HepG2 (cell line): Measurements from ENCODE around the gene SRRM1. TPM values are rescaled to one million over a fixed set of nuclear protein-coding genes. Genes with fewer than 3 reads are reported as not detected.

Source experiments
- ATAC-seq: fragments of 200-7000 bp; cut with Tn5 transposase; 3 replicates; pipeline ENCODE4 v1.9.1; 2020; ENCODE audit warnings: mild to moderate bottlenecking, moderate library complexity
- BruUV-seq: library from RNA; stranded (reverse); fragments of 400-500 nt; replicated peaks from 2 replicates; lab custom pipeline; 2021; lab: Mats Ljungman, UMichigan
- CTCF ChIA-PET: fragments of 300-600 bp; formaldehyde crosslinking; extraction: SDS; loops from one replicate; lab custom pipeline; 2021; ENCODE audit warnings: low total read pairs, inconsistent platforms, low intra/inter-chr PET ratio; lab: Yijun Ruan, JAX
- POLR2A ChIA-PET: fragments of 350-600 bp; sonication (Branson Sonifier 250); formaldehyde crosslinking; loops from one replicate; lab custom pipeline; 2020; ENCODE audit warnings: antibody characterized with exemption, inconsistent platforms; lab: Yijun Ruan, JAX
- DNase-seq: peaks from one replicate; pipeline ENCODE4 v3.0.0-alpha.2; 2015; ENCODE audit warnings: low spot score
- FAIRE-seq: peaks from 3 replicates; lab custom pipeline; 2011; peaks lifted over from hg19 to GRCh38; lab: Jason Lieb, UNC
- H2AFZ ChIP-seq: one replicate; pipeline ENCODE4 v1.6.1; 2011; ENCODE audit warnings: low read length, inconsistent platforms
- H3K27ac ChIP-seq: fragments of 300-600 bp; 3 replicates; pipeline ENCODE4 v1.8.0; 2011; ENCODE audit warnings: mixed run types, mild to moderate bottlenecking, mixed read lengths, low read length, inconsistent platforms; ENCODE audit not compliant: insufficient read depth; ENCODE audit errors: extremely low read length
- H3K27me3 ChIP-seq, 2 experiments: fragments of 200-600 bp in 1 of 2; 2 replicates in 1 of 2; 3 replicates in 1 of 2; pipeline versions ENCODE4 v1.6.0 to v1.8.0; 2011; ENCODE audit warnings: low read length in 2 of 2, mild to moderate bottlenecking in 2 of 2, moderate library complexity in 2 of 2, inconsistent platforms in 1 of 2; ENCODE audit not compliant: insufficient read depth in 2 of 2, control insufficient read depth in 1 of 2
- H3K36me3 ChIP-seq, 2 experiments: fragments of 200-600 bp in 1 of 2; replicated peaks in 1 of 2; 2 replicates in 1 of 2; 3 replicates in 1 of 2; pipeline versions ENCODE4 v1.5.1 to v1.8.0; 2011; ENCODE audit warnings: low read length in 2 of 2, inconsistent platforms in 1 of 2; ENCODE audit not compliant: insufficient read depth in 2 of 2, control insufficient read depth in 1 of 2
- H3K4me1 ChIP-seq: 2 replicates; pipeline ENCODE4 v1.5.1; 2012; ENCODE audit warnings: low read length, inconsistent platforms; ENCODE audit not compliant: insufficient read depth
- H3K4me2 ChIP-seq: 2 replicates; pipeline ENCODE4 v1.6.0; 2011; ENCODE audit warnings: low read depth, low read length, inconsistent platforms
- H3K4me3 ChIP-seq, 3 experiments: fragments of 200-600 bp in 1 of 3; sonication (generic), shearing (Covaris generic) in 1 of 3; replicated peaks in 1 of 3; 2 replicates each; pipeline ENCODE4 v1.5.1; 2011 to 2016; ENCODE audit warnings: low read length in 3 of 3, inconsistent platforms in 2 of 3, low read depth in 2 of 3, mild to moderate bottlenecking in 2 of 3, control low read depth in 1 of 3, mixed read lengths in 1 of 3; ENCODE audit not compliant: insufficient read depth in 1 of 3
- H3K79me2 ChIP-seq: one replicate; pipeline ENCODE4 v1.6.1; 2011; ENCODE audit warnings: low read length, inconsistent platforms; ENCODE audit not compliant: insufficient read depth
- H3K9ac ChIP-seq: 2 replicates; pipeline ENCODE4 v1.6.0; 2011; ENCODE audit warnings: mild to moderate bottlenecking, low read depth, low read length, inconsistent platforms; ENCODE audit not compliant: insufficient read depth
- H3K9me3 ChIP-seq: 2 replicates; pipeline ENCODE4 v1.5.1; 2012; ENCODE audit warnings: mild to moderate bottlenecking, low read length
- H4K20me1 ChIP-seq: 2 replicates; pipeline ENCODE4 v1.6.0; 2011; ENCODE audit warnings: inconsistent platforms, mild to moderate bottlenecking, low read length, moderate library complexity; ENCODE audit not compliant: insufficient read depth
- HIC2 ChIP-seq: sonication (generic); formaldehyde crosslinking; IDR thresholded peaks from 2 replicates; pipeline ENCODE4 v1.9.0; 2022; ENCODE audit warnings: low read depth, missing genetic modification reagents
- REL ChIP-seq: sonication (generic); formaldehyde crosslinking; conservative IDR thresholded peaks from 2 replicates; pipeline ENCODE4 v1.8.0; 2022; ENCODE audit warnings: mild to moderate bottlenecking, missing genetic modification reagents, moderate library complexity
- ZBTB37 ChIP-seq: sonication (generic); formaldehyde crosslinking; IDR thresholded peaks from 2 replicates; pipeline ENCODE4 v1.4.0; 2020; ENCODE audit warnings: mild to moderate bottlenecking, missing genetic modification reagents
- ZBTB38 ChIP-seq: sonication (generic); formaldehyde crosslinking; IDR thresholded peaks from 2 replicates; pipeline ENCODE4 v1.5.1; 2020; ENCODE audit warnings: mild to moderate bottlenecking, missing genetic modification reagents
- ZNF276 ChIP-seq: sonication (generic); formaldehyde crosslinking; IDR thresholded peaks from 2 replicates; pipeline ENCODE4 v1.4.0; 2020; ENCODE audit warnings: mild to moderate bottlenecking, low read depth, missing genetic modification reagents
- ZNF512B ChIP-seq: sonication (generic); formaldehyde crosslinking; IDR thresholded peaks from 2 replicates; pipeline ENCODE4 v1.5.1; 2020; ENCODE audit warnings: missing genetic modification reagents, mild to moderate bottlenecking, borderline replicate concordance
- WGBS: methylation state at CpG from one replicate; pipeline ENCODE4 v1.1.6; 2017; ENCODE audit warnings: low lambda C conversion rate; 5-methylcytosine and 5-hydroxymethylcytosine counted together
- in situ Hi-C: cut with HindIII; loops from 2 replicates; pipeline ENCODE4 v1.10.0; 2017; ENCODE audit warnings: low pct_unique_long_range_greater_than_20kb; ENCODE audit not compliant: extremely low pct_ligation_motif_present
- intact Hi-C: fragments of 100-400 bp; cut with micrococcal nuclease; formaldehyde crosslinking; loops from one replicate; pipeline ENCODE4 v1.10.0; 2022; ENCODE audit not compliant: unreplicated experiment
- polyA plus RNA-seq, 8 experiments: library from polyadenylated mRNA; depleted of rRNA in 3 of 8; stranded (reverse) in 7 of 8; unstranded in 1 of 8; fragments of >200 nt; fragmentation: Illumina TruSeq in 4 of 8; extraction: Trizol in 4 of 8; gene quantifications; 2 replicates each; pipeline versions ENCODE4 v1.2.1 to v1.2.3, GENCODE V29; 2011 to 2016; ENCODE audit warnings: low read depth in 4 of 8, missing spikeins in 1 of 8, mixed read lengths in 1 of 8; ENCODE audit not compliant: insufficient read depth in 1 of 8
- total RNA-seq, 5 experiments: library from RNA; depleted of rRNA; stranded (reverse); fragments of >200 nt; fragmentation: Illumina TruSeq; extraction: Trizol; gene quantifications; 2 replicates each; pipeline ENCODE4 v1.2.3, GENCODE V29; 2016; ENCODE audit warnings: low read depth in 1 of 5

SRRM1 gene
- total and polyA plus RNA-seq, 2 of the 13 experiments (the other 11 are each of a cell fraction or from before 2014, with no cell fraction given): 31.6 to 44.5 TPM

GRCh38 chr1:24715658-24716057 lies 72.6 kb downstream of the SRRM1 start (continued):
- TF ChIP-seq ZNF276 (CRISPR knock-in tag) (no peak), ZNF512B (CRISPR knock-in tag) (no peak)

GRCh38 chr1:24717887-24718650 lies 75.0 kb downstream of the SRRM1 start:
- ATAC-seq (no peak; the same call in 2 of the 3 replicates), FAIRE-seq (no peak), DNase-seq (no peak)
- no peak overlapping the region for H2AFZ ChIP-seq
- H3K36me3 ChIP-seq: no peaks in the 10 kb centered on the region
- intact Hi-C loops: no loop called here
- POLR2A ChIA-PET: interaction anchor here (1.7 kb wide), 1 partner anchor 13 kb away, joined by 7 read pairs; no protein-coding TSS in a partner anchor
- CTCF ChIA-PET: no interaction called here
- H4K20me1 ChIP-seq: no peaks in the 10 kb centered on the region
- H3K4me2 ChIP-seq: peak overlapping the region; percentile 34; the same call in 1 of the 2 replicates
- no peak overlapping the region for H3K9ac ChIP-seq
- H3K4me1 ChIP-seq: peaks cover 87% of the 10 kb centered on the region
- H3K9me3 ChIP-seq: no peaks in the 10 kb centered on the region
- no TSS peak for BruUV-seq
- H3K4me3 ChIP-seq: no peak overlapping the region
- no peak overlapping the region for H3K27ac ChIP-seq
- in situ Hi-C loops: no loop called here
- TF ChIP-seq ZBTB38 (CRISPR knock-in tag): peak; percentile 32; the same call in 1 of the 2 replicates
- TF ChIP-seq REL: no peak
- 0 out of 2 replicates have a peak, but pooled peaks have one; percentile 25 for TF ChIP-seq HIC2 (CRISPR knock-in tag)
- peak; percentile 32; the same call in 1 of the 2 replicates for TF ChIP-seq ZBTB37 (CRISPR knock-in tag)
- no peaks in the 10 kb centered on the region for H3K27me3 ChIP-seq
- WGBS: 59% methylated on average over 6 of the region's 8 CpGs
- H3K79me2 ChIP-seq: no peaks in the 10 kb centered on the region
